Measurements from ENCODE around the gene DNM3.

DNA sequence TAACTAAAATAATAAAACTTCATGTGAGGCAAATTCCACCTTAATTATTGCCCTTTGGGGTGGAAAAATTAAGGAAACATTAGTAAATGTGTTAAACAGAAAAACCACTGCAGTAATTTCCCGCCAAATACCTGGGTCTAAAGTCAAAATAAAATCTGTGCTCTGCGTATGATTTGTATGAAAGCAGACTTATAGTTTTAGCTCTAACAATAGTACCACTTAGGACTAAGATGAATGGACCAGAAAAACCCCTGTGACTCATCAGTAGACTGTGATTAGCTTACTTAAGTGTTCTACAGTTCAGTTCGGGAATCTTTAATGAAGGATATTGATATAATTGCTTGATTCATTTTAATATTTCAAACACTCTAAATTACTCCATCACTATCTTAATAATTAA, 555.9 kb downstream of the DNM3 start:
- TF ChIP-seq, protein P1, sequence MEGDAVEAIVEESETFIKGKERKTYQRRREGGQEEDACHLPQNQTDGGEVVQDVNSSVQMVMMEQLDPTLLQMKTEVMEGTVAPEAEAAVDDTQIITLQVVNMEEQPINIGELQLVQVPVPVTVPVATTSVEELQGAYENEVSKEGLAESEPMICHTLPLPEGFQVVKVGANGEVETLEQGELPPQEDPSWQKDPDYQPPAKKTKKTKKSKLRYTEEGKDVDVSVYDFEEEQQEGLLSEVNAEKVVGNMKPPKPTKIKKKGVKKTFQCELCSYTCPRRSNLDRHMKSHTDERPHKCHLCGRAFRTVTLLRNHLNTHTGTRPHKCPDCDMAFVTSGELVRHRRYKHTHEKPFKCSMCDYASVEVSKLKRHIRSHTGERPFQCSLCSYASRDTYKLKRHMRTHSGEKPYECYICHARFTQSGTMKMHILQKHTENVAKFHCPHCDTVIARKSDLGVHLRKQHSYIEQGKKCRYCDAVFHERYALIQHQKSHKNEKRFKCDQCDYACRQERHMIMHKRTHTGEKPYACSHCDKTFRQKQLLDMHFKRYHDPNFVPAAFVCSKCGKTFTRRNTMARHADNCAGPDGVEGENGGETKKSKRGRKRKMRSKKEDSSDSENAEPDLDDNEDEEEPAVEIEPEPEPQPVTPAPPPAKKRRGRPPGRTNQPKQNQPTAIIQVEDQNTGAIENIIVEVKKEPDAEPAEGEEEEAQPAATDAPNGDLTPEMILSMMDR (conservative IDR thresholded peaks at IDR 0.05; ENCODE audit: low read depth in 2 of 2), result no peak
- TF ChIP-seq ZNF114 (CRISPR knock-in tag; IDR thresholded peaks at IDR 0.05) (no peak), EZH2phosphoT487 (IDR thresholded peaks at IDR 0.05; ENCODE audit: unreplicated experiment) (no peak), EZH2 (IDR thresholded peaks at IDR 0.05; ENCODE audit: low read depth, unreplicated experiment) (no peak), STAT1 (IDR thresholded peaks at IDR 0.05; ENCODE audit: unreplicated experiment) (no peak), POLR2AphosphoS5 (IDR thresholded peaks at IDR 0.05; ENCODE audit: low read depth) (no peak), JUNB (IDR thresholded peaks at IDR 0.05; ENCODE audit: unreplicated experiment) (no peak), CREB1 (CRISPR knock-in tag; IDR thresholded peaks at IDR 0.05; ENCODE audit: low read depth) (no peak), NANOG (IDR thresholded peaks at IDR 0.05; ENCODE audit: borderline replicate concordance) (no peak), ZNF331 (CRISPR knock-in tag; IDR thresholded peaks at IDR 0.05; ENCODE audit: low read depth) (no peak)
- TF ChIP-seq, protein P2, sequence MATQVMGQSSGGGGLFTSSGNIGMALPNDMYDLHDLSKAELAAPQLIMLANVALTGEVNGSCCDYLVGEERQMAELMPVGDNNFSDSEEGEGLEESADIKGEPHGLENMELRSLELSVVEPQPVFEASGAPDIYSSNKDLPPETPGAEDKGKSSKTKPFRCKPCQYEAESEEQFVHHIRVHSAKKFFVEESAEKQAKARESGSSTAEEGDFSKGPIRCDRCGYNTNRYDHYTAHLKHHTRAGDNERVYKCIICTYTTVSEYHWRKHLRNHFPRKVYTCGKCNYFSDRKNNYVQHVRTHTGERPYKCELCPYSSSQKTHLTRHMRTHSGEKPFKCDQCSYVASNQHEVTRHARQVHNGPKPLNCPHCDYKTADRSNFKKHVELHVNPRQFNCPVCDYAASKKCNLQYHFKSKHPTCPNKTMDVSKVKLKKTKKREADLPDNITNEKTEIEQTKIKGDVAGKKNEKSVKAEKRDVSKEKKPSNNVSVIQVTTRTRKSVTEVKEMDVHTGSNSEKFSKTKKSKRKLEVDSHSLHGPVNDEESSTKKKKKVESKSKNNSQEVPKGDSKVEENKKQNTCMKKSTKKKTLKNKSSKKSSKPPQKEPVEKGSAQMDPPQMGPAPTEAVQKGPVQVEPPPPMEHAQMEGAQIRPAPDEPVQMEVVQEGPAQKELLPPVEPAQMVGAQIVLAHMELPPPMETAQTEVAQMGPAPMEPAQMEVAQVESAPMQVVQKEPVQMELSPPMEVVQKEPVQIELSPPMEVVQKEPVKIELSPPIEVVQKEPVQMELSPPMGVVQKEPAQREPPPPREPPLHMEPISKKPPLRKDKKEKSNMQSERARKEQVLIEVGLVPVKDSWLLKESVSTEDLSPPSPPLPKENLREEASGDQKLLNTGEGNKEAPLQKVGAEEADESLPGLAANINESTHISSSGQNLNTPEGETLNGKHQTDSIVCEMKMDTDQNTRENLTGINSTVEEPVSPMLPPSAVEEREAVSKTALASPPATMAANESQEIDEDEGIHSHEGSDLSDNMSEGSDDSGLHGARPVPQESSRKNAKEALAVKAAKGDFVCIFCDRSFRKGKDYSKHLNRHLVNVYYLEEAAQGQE (IDR thresholded peaks at IDR 0.05; ENCODE audit: unreplicated experiment), result no peak
- TF ChIP-seq, protein P3, sequence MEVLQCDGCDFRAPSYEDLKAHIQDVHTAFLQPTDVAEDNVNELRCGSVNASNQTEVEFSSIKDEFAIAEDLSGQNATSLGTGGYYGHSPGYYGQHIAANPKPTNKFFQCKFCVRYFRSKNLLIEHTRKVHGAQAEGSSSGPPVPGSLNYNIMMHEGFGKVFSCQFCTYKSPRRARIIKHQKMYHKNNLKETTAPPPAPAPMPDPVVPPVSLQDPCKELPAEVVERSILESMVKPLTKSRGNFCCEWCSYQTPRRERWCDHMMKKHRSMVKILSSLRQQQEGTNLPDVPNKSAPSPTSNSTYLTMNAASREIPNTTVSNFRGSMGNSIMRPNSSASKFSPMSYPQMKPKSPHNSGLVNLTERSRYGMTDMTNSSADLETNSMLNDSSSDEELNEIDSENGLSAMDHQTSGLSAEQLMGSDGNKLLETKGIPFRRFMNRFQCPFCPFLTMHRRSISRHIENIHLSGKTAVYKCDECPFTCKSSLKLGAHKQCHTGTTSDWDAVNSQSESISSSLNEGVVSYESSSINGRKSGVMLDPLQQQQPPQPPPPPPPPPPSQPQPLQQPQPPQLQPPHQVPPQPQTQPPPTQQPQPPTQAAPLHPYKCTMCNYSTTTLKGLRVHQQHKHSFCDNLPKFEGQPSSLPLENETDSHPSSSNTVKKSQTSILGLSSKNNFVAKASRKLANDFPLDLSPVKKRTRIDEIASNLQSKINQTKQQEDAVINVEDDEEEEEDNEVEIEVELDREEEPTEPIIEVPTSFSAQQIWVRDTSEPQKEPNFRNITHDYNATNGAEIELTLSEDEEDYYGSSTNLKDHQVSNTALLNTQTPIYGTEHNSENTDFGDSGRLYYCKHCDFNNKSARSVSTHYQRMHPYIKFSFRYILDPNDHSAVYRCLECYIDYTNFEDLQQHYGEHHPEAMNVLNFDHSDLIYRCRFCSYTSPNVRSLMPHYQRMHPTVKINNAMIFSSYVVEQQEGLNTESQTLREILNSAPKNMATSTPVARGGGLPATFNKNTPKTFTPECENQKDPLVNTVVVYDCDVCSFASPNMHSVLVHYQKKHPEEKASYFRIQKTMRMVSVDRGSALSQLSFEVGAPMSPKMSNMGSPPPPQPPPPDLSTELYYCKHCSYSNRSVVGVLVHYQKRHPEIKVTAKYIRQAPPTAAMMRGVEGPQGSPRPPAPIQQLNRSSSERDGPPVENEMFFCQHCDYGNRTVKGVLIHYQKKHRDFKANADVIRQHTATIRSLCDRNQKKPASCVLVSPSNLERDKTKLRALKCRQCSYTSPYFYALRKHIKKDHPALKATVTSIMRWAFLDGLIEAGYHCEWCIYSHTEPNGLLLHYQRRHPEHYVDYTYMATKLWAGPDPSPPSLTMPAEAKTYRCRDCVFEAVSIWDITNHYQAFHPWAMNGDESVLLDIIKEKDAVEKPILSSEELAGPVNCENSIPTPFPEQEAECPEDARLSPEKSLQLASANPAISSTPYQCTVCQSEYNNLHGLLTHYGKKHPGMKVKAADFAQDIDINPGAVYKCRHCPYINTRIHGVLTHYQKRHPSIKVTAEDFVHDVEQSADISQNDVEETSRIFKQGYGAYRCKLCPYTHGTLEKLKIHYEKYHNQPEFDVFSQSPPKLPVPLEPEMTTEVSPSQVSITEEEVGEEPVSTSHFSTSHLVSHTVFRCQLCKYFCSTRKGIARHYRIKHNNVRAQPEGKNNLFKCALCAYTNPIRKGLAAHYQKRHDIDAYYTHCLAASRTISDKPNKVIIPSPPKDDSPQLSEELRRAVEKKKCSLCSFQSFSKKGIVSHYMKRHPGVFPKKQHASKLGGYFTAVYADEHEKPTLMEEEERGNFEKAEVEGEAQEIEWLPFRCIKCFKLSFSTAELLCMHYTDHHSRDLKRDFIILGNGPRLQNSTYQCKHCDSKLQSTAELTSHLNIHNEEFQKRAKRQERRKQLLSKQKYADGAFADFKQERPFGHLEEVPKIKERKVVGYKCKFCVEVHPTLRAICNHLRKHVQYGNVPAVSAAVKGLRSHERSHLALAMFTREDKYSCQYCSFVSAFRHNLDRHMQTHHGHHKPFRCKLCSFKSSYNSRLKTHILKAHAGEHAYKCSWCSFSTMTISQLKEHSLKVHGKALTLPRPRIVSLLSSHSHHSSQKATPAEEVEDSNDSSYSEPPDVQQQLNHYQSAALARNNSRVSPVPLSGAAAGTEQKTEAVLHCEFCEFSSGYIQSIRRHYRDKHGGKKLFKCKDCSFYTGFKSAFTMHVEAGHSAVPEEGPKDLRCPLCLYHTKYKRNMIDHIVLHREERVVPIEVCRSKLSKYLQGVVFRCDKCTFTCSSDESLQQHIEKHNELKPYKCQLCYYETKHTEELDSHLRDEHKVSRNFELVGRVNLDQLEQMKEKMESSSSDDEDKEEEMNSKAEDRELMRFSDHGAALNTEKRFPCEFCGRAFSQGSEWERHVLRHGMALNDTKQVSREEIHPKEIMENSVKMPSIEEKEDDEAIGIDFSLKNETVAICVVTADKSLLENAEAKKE (CRISPR knock-in tag; IDR thresholded peaks at IDR 0.05), result no peak
- TF ChIP-seq, protein P4, sequence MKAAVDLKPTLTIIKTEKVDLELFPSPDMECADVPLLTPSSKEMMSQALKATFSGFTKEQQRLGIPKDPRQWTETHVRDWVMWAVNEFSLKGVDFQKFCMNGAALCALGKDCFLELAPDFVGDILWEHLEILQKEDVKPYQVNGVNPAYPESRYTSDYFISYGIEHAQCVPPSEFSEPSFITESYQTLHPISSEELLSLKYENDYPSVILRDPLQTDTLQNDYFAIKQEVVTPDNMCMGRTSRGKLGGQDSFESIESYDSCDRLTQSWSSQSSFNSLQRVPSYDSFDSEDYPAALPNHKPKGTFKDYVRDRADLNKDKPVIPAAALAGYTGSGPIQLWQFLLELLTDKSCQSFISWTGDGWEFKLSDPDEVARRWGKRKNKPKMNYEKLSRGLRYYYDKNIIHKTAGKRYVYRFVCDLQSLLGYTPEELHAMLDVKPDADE (IDR thresholded peaks at IDR 0.05), result no peak
